ENCODE data around the gene CTTN. TPM values are rescaled to one million over a fixed set of nuclear protein-coding genes. Genes with fewer than 3 reads are reported as not detected.

The CTTN gene
- total and polyA plus RNA-seq, 10 of the 15 experiments (the other 5 are each of a cell fraction or from before 2014, with no cell fraction given) = 1.1 to 37.8 (median 11.8) TPM

GRCh38 chr11:70468256-70469195, 70.2 kb downstream of the CTTN start:
- Histone ChIP-seq H3K9me3 (replicated peaks; ENCODE audit: control insufficient read depth, insufficient read depth, low read length) (no peaks in the 10 kb centered on the region; the same call in 2 of the 3 replicates), H3K79me2 (ENCODE audit: control insufficient read depth, insufficient read depth, low read length) (no peaks in the 10 kb centered on the region), H3K27me3 (replicated peaks in 1 of 2; ENCODE audit: control insufficient read depth in 2 of 2, insufficient read depth in 2 of 2, low read length in 1 of 2) (no peaks in the 10 kb centered on the region), H3K9ac (ENCODE audit: control insufficient read depth, insufficient read depth, low read length) (no peak overlapping the region), H3K36me3 (ENCODE audit: control insufficient read depth in 2 of 2, insufficient read depth in 2 of 2, low read length in 1 of 2) (no peaks in the 10 kb centered on the region), H3K4me3 (no peak overlapping the region), H4K20me1 (ENCODE audit: control insufficient read depth, insufficient read depth) (no peaks in the 10 kb centered on the region), H3K4me1 (ENCODE audit: control insufficient read depth, insufficient read depth, low read length) (peaks cover 43% of the 10 kb centered on the region), H3K27ac (ENCODE audit: control insufficient read depth, insufficient read depth) (no peak overlapping the region), H2AFZ (ENCODE audit: control insufficient read depth, low read depth, low read length) (no peak overlapping the region), H3K4me2 (ENCODE audit: control insufficient read depth, insufficient read depth) (no peak overlapping the region)
- no peak for ATAC-seq
- POLR2A ChIA-PET = no interaction called here
- intact Hi-C loops (cut with micrococcal nuclease; ENCODE audit: unreplicated experiment) = loop anchor here (10.0 kb wide), 1 partner anchor 194 kb away; the partner anchor contains the start of gene PPFIA1
- RAD21 ChIA-PET (ENCODE audit: unreplicated experiment) = interaction anchor here (1.9 kb wide), 1 partner anchor 15 kb away, joined by 5 read pairs; no protein-coding TSS in a partner anchor
- DNase-seq (ENCODE audit: low read depth, low spot score) = no peak
- SMC1A ChIA-PET (ENCODE audit: uncharacterized antibody, unreplicated experiment) = interaction anchor here (0.9 to 1.1 kb wide), 2 partner anchors 14 to 22 kb away, joined by 3 read pairs; no protein-coding TSS in a partner anchor
- WGBS (ENCODE audit: insufficient coverage, insufficient replicate concordance, low lambda C conversion rate, missing lambda C conversion rate) = 48% methylated on average over 19 of the region's 19 CpGs
- in situ Hi-C loops (cut with MboI) = loop anchor here (5.0 kb wide), 1 partner anchor 289 kb away; no protein-coding TSS in a partner anchor
- no peak for TF ChIP-seq SP1 (IDR thresholded peaks at IDR 0.05; ENCODE audit: low read depth, low read length)
- TF ChIP-seq CBX5 (IDR thresholded peaks at IDR 0.05; ENCODE audit: low read depth) = no peak
- no peak for TF ChIP-seq ETV6 (conservative IDR thresholded peaks at IDR 0.05 in 1 of 2, IDR thresholded peaks at IDR 0.05 in 1 of 2; ENCODE audit: borderline replicate concordance in 1 of 2, low read depth in 1 of 2)
- TF ChIP-seq CBX3 (IDR thresholded peaks at IDR 0.05; ENCODE audit: borderline replicate concordance, low read depth) = no peak
- no peak for TF ChIP-seq FOXK2 (IDR thresholded peaks at IDR 0.05)
- TF ChIP-seq ZBTB4 (CRISPR knock-in tag; IDR thresholded peaks at IDR 0.05) = no peak
- no TSS peak for BruUV-seq (replicated peaks)
- CTCF ChIA-PET = interaction anchor here (0.6 to 1.9 kb wide), 9 partner anchors 9 to 950 kb away, joined by 3 to 13 read pairs (median 5); no protein-coding TSS in a partner anchor
- FAIRE-seq = no peak
